Measurements from ENCODE around the gene PTPRCAP.
"Not testable (repeated sequence)": the region's sequence is repeated elsewhere in the genome, so short reads cannot be mapped to it uniquely, and the experiment has no call there.

PTPRCAP gene

GRCh38 chr11:67437082-67437808 lies at the start of gene PTPRCAP:
Gene PTPRCAP (minus strand): TSS chr11:67437682. CDS start chr11:67437619, 63 bp downstream.
- peak in 1 of 2 donors; percentile 35 for DNase-seq

GRCh38 chr11:67486481-67487195 lies 49.2 kb upstream of the PTPRCAP start:
- DNase-seq: no peak

GRCh38 chr11:67485873-67486361 lies 48.4 kb upstream of the PTPRCAP start:
- not testable (repeated sequence) for DNase-seq

- peak; percentile 20 to 65 for DNase-seq
Measured at GRCh38 chr11:67484847-67485311, 47.4 kb upstream of the PTPRCAP start.

GRCh38 chr11:67483831-67484665 lies 46.6 kb upstream of the PTPRCAP start:
- DNase-seq: no peak

- peak; percentile 89 to 95 for DNase-seq
Measured at GRCh38 chr11:67482827-67483798, 45.6 kb upstream of the PTPRCAP start, which contains the start of gene AIP. Gene AIP (plus strand): TSS chr11:67483026. CDS start chr11:67483159, 133 bp downstream.

GRCh38 chr11:67482275-67482826 lies 44.9 kb upstream of the PTPRCAP start:
- DNase-seq: peak in 1 of 2 donors; percentile 88

- not testable (repeated sequence) for DNase-seq
Measured at GRCh38 chr11:67477344-67478050, 40.0 kb upstream of the PTPRCAP start.

- DNase-seq: not testable (repeated sequence)
Measured at GRCh38 chr11:67476692-67477091, 39.2 kb upstream of the PTPRCAP start.

GRCh38 chr11:67472882-67473281 lies 35.4 kb upstream of the PTPRCAP start:
- no peak for DNase-seq

- DNase-seq: no peak
Measured at GRCh38 chr11:67470337-67471002, 33.0 kb upstream of the PTPRCAP start.

GRCh38 chr11:67469508-67469811 lies 32.0 kb upstream of the PTPRCAP start:
- no peak for DNase-seq

- peak; percentile 72 to 84 for DNase-seq
Measured at GRCh38 chr11:67468759-67469507, 31.5 kb upstream of the PTPRCAP start, which contains the start of gene TMEM134. Gene TMEM134 (minus strand): TSS chr11:67469251. CDS start chr11:67469192, 59 bp downstream.

GRCh38 chr11:67468456-67468758 lies 30.9 kb upstream of the PTPRCAP start:
- DNase-seq: no peak

GRCh38 chr11:67468056-67468455 lies 30.6 kb upstream of the PTPRCAP start:
- no peak for DNase-seq

- no peak for DNase-seq
Measured at GRCh38 chr11:67466962-67467771, 29.7 kb upstream of the PTPRCAP start.

GRCh38 chr11:67466367-67466766 lies 28.9 kb upstream of the PTPRCAP start:
- DNase-seq: no peak

GRCh38 chr11:67465530-67465929 lies 28.0 kb upstream of the PTPRCAP start:
- not testable (repeated sequence) for DNase-seq

GRCh38 chr11:67465189-67465510 lies 27.7 kb upstream of the PTPRCAP start:
- DNase-seq: no peak

All from bone marrow (tissue), 2 donors.